Astrocyte (in vitro differentiated cells and primary cell): ENCODE data around the gene ANKRD29. TPM values are rescaled to one million over a fixed set of nuclear protein-coding genes. Genes with fewer than 3 reads are reported as not detected.

Experiments used
- DNase-seq: peaks from one replicate; pipeline ENCODE4 v3.0.0-alpha.2; 2010; ENCODE audit warnings: low read depth
- FAIRE-seq: peaks from 2 replicates; lab custom pipeline; 2011; peaks lifted over from hg19 to GRCh38; lab: Jason Lieb, UNC
- H2AFZ ChIP-seq: 2 replicates; pipeline ENCODE4 v1.6.0; 2012; ENCODE audit warnings: low read depth, low read length, inconsistent platforms
- H3K27ac ChIP-seq: 2 replicates; pipeline ENCODE4 v1.5.1; 2011; ENCODE audit warnings: low read depth, low read length, inconsistent platforms
- H3K27me3 ChIP-seq: 2 replicates; pipeline ENCODE4 v1.6.0; 2011; ENCODE audit warnings: low read length, inconsistent platforms; ENCODE audit not compliant: insufficient read depth
- H3K36me3 ChIP-seq: 2 replicates; pipeline ENCODE4 v1.5.1; 2011; ENCODE audit warnings: low read length, inconsistent platforms; ENCODE audit not compliant: insufficient read depth
- H3K4me1 ChIP-seq: 2 replicates; pipeline ENCODE4 v1.5.1; 2011; ENCODE audit warnings: low read length, inconsistent platforms; ENCODE audit not compliant: insufficient read depth
- H3K4me2 ChIP-seq: 2 replicates; pipeline ENCODE4 v1.6.0; 2012; ENCODE audit warnings: low read length, inconsistent platforms
- H3K4me3 ChIP-seq: 2 replicates; pipeline ENCODE4 v1.5.1; 2011; ENCODE audit warnings: low read depth, mild to moderate bottlenecking, low read length, inconsistent platforms; ENCODE audit not compliant: insufficient read depth
- H3K79me2 ChIP-seq: 2 replicates; pipeline ENCODE4 v1.6.0; 2012; ENCODE audit warnings: mild to moderate bottlenecking, low read length, inconsistent platforms; ENCODE audit not compliant: insufficient read depth
- H3K9ac ChIP-seq: 2 replicates; pipeline ENCODE4 v1.6.0; 2012; ENCODE audit warnings: mild to moderate bottlenecking, low read length, inconsistent platforms
- H3K9me3 ChIP-seq: 2 replicates; pipeline ENCODE4 v1.5.1; 2012; ENCODE audit warnings: low read depth, mild to moderate bottlenecking, low read length, inconsistent platforms; ENCODE audit not compliant: insufficient read depth
- H4K20me1 ChIP-seq: 2 replicates; pipeline ENCODE4 v1.6.0; 2012; ENCODE audit warnings: low read length, inconsistent platforms; ENCODE audit not compliant: insufficient read depth
- H3K27ac Mint-ChIP-seq: one replicate; pipeline ENCODE4 v1.8.0; 2021; ENCODE audit warnings: mild to moderate bottlenecking, mixed read lengths; ENCODE audit not compliant: unreplicated experiment
- H3K27me3 Mint-ChIP-seq: one replicate; pipeline ENCODE4 v1.8.0; 2021; ENCODE audit warnings: low read depth, mixed read lengths; ENCODE audit not compliant: unreplicated experiment
- H3K36me3 Mint-ChIP-seq: one replicate; pipeline ENCODE4 v1.8.0; 2021; ENCODE audit warnings: low read depth, mixed read lengths; ENCODE audit not compliant: unreplicated experiment
- H3K4me1 Mint-ChIP-seq: one replicate; pipeline ENCODE4 v1.8.0; 2021; ENCODE audit warnings: low read depth, mixed read lengths; ENCODE audit not compliant: unreplicated experiment
- H3K4me3 Mint-ChIP-seq: one replicate; pipeline ENCODE4 v1.8.0; 2021; ENCODE audit warnings: mild to moderate bottlenecking, moderate library complexity, mixed read lengths; ENCODE audit not compliant: unreplicated experiment
- H3K9me3 Mint-ChIP-seq: one replicate; pipeline ENCODE4 v1.8.0; 2021; ENCODE audit warnings: mild to moderate bottlenecking, mixed read lengths; ENCODE audit not compliant: unreplicated experiment
- EZH2 ChIP-seq: IDR thresholded peaks from 2 replicates; pipeline ENCODE4 v1.6.1; 2012; ENCODE audit warnings: mild to moderate bottlenecking, low read length, inconsistent platforms; ENCODE audit not compliant: insufficient read depth
- total RNA-seq: library from RNA; stranded (reverse); gene quantifications from 2 replicates; pipeline ENCODE4 v1.2.1, GENCODE V29; 2021
- TF ChIP-seq, protein P1 (sequence below): IDR thresholded peaks from 2 replicates; pipeline ENCODE4 v1.5.1; 2011; ENCODE audit warnings: low read depth, mild to moderate bottlenecking, inconsistent platforms, low read length, moderate library complexity; ENCODE audit not compliant: insufficient read depth

Gene ANKRD29
- total RNA-seq, 1 donor from 2014 or later: 0.75 TPM

DNA sequence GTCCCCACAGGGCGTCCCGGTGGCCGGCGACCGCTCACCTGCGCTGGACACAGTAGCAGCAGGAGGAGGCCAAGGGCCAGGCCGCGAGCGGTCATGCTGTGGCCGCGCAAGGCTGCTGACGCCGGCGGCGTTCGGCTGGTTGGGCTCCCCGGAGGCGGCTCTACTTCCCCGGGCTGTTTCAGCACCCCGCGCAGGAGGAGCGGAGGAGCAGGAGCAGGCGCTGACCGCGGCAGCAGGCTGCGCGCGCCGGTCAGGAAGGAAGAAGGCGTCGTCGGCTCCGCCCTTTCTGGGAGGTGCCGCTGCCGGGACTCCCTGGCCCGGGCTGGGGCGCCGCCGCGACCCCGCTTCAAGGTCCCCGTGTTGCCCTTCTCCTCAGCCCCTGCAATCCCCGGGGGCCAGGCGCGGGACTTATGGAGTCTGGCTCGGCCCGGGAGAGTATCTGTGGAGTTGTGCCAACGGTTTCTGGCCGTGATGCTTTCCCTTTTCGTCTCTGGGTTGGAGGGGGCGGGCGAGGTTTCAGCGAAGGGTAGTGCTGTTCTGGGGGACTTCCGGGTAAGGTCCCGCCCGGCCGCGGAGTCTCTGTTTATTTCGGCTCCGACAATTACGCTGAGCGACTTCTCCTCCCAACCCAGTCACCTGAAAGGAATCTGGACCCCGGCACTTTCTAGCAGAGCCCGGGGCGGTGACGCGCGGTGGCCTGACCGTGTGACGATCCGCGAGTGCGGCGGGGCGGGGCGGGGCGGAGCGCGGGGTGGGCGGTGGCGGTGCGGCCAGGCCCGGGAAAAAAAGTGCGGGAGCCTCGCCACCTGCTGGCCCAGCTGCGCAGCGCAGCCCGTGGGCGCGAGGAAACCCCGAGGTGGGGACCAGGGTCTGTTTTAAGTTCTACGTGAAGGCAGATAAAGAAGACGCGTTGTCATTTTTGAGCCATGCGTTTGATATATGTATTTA is 76.2 kb downstream of the ANKRD29 start, which contains the start of gene NPC1:
Gene NPC1 (minus strand): TSS at position 258 of the 948 bp plus-strand sequence. CDS start 163 bp downstream, at position 95.
- Histone ChIP-seq H3K27me3 (no peaks in the 10 kb centered on the region), H3K4me3 (peak within 1 kb of the TSS; percentile 92), H3K79me2 (peaks cover 39% of the 10 kb centered on the region), H2AFZ (peak within 1 kb of the TSS; percentile 80), H3K9ac (peak within 1 kb of the TSS; percentile 98), H3K4me1 (peaks cover 14% of the 10 kb centered on the region), H3K27ac (peak within 1 kb of the TSS; percentile 98), H3K36me3 (no peaks in the 10 kb centered on the region), H3K4me2 (peak within 1 kb of the TSS; percentile 97), H4K20me1 (peaks cover 32% of the 10 kb centered on the region), H3K9me3 (no peaks in the 10 kb centered on the region)
- no peaks in the 10 kb centered on the region for H3K36me3 Mint-ChIP-seq
- FAIRE-seq (no peak), DNase-seq (peak; percentile 88)
- H3K4me3 Mint-ChIP-seq: peak within 1 kb of the TSS; percentile 97
- peaks cover 3% of the 10 kb centered on the region for H3K27me3 Mint-ChIP-seq
- H3K27ac Mint-ChIP-seq: peak within 1 kb of the TSS; percentile 97
- H3K4me1 Mint-ChIP-seq: peaks cover 22% of the 10 kb centered on the region
- no peaks in the 10 kb centered on the region for H3K9me3 Mint-ChIP-seq
- TF ChIP-seq, protein P1, sequence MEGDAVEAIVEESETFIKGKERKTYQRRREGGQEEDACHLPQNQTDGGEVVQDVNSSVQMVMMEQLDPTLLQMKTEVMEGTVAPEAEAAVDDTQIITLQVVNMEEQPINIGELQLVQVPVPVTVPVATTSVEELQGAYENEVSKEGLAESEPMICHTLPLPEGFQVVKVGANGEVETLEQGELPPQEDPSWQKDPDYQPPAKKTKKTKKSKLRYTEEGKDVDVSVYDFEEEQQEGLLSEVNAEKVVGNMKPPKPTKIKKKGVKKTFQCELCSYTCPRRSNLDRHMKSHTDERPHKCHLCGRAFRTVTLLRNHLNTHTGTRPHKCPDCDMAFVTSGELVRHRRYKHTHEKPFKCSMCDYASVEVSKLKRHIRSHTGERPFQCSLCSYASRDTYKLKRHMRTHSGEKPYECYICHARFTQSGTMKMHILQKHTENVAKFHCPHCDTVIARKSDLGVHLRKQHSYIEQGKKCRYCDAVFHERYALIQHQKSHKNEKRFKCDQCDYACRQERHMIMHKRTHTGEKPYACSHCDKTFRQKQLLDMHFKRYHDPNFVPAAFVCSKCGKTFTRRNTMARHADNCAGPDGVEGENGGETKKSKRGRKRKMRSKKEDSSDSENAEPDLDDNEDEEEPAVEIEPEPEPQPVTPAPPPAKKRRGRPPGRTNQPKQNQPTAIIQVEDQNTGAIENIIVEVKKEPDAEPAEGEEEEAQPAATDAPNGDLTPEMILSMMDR: peak; percentile 54
- no peak for TF ChIP-seq EZH2

DNA sequence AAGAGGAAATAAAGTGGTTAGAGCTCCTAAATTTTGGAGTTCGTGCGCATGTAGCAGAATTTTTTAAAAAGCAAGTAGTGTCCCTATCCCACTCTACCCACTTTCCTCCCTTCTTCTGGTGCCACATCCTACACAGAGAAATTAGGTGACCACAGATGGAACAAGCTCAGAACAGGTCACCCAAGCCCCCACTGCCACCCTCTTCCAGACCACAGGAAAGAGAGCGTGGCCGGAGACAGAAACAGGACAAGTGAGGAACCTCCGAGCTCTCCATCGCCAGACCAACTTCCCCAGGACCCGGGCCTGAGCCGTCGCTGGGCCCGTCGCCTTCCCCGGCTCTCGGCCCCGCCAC is 76.8 kb downstream of the ANKRD29 start:
- Histone ChIP-seq H3K27ac (peak overlapping the region; percentile 98), H4K20me1 (peaks cover 38% of the 10 kb centered on the region), H3K9me3 (no peaks in the 10 kb centered on the region), H3K4me1 (peaks cover 21% of the 10 kb centered on the region), H3K36me3 (no peaks in the 10 kb centered on the region), H2AFZ (peak overlapping the region; percentile 80), H3K79me2 (peaks cover 39% of the 10 kb centered on the region), H3K4me2 (peak overlapping the region; percentile 97), H3K27me3 (no peaks in the 10 kb centered on the region), H3K9ac (peak overlapping the region; percentile 98), H3K4me3 (peak overlapping the region; percentile 92)
- Mint-ChIP-seq H3K4me1 (peaks cover 27% of the 10 kb centered on the region), H3K36me3 (no peaks in the 10 kb centered on the region), H3K9me3 (no peaks in the 10 kb centered on the region), H3K27ac (peak overlapping the region; percentile 96), H3K4me3 (peak overlapping the region; percentile 97), H3K27me3 (peaks cover 3% of the 10 kb centered on the region)
- no peak for DNase-seq
- FAIRE-seq: no peak
- TF ChIP-seq EZH2: no peak
- TF ChIP-seq, protein P1: no peak
